HEK293 (cell line): ENCODE data around the gene PIAS2.

ENCODE experiments used
- BCL11A ChIP-seq: fragments of 450-650 bp; formaldehyde crosslinking; IDR thresholded peaks from 2 replicates; pipeline ENCODE4 v1.5.1; 2016; ENCODE audit warnings: low read depth, missing biosample characterization, missing genetic modification characterization
- TRIM28 ChIP-seq: IDR thresholded peaks from 2 replicates; pipeline ENCODE4 v1.6.1; 2011; ENCODE audit warnings: low read length, control low read depth, borderline replicate concordance
- ZBTB17 ChIP-seq: fragments of 450-650 bp; formaldehyde crosslinking; IDR thresholded peaks from 2 replicates; pipeline ENCODE4 v1.5.1; 2016; ENCODE audit warnings: missing biosample characterization, missing genetic modification characterization
- ZNF121 ChIP-seq: fragments of 450-650 bp; formaldehyde crosslinking; IDR thresholded peaks from 2 replicates; pipeline ENCODE4 v1.5.1; 2016; ENCODE audit warnings: missing biosample characterization, missing genetic modification characterization
- ZNF626 ChIP-seq: fragments of 450-650 bp; sonication (Bioruptor Pico); formaldehyde crosslinking; IDR thresholded peaks from 2 replicates; pipeline ENCODE4 v1.5.1; 2018; ENCODE audit warnings: missing biosample characterization, missing genetic modification characterization, inconsistent platforms
- TF ChIP-seq, protein P1 (sequence below): fragments of 450-650 bp; formaldehyde crosslinking; IDR thresholded peaks from 2 replicates; pipeline ENCODE4 v1.5.1; 2016; ENCODE audit warnings: missing biosample characterization, missing genetic modification characterization

DNA sequence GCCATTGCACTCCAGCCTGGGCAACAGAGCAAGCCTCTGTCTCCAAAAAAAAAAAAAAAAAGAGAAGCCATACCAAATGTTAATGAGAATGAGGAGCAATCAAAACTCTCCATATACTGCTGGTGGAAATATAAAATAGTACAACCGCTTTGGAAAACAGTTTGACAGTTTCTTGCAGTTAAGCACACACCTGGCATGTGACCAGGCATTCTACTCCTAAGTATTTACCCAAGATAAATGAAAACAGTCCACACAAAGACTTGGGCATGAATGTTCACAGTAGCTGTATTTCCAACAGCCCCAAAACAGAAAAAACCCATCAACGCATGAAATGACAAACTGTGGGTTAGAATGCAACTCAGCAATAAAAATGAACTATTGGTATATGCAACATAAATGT is 84.5 kb downstream of the PIAS2 start:
- TF ChIP-seq, protein P1, sequence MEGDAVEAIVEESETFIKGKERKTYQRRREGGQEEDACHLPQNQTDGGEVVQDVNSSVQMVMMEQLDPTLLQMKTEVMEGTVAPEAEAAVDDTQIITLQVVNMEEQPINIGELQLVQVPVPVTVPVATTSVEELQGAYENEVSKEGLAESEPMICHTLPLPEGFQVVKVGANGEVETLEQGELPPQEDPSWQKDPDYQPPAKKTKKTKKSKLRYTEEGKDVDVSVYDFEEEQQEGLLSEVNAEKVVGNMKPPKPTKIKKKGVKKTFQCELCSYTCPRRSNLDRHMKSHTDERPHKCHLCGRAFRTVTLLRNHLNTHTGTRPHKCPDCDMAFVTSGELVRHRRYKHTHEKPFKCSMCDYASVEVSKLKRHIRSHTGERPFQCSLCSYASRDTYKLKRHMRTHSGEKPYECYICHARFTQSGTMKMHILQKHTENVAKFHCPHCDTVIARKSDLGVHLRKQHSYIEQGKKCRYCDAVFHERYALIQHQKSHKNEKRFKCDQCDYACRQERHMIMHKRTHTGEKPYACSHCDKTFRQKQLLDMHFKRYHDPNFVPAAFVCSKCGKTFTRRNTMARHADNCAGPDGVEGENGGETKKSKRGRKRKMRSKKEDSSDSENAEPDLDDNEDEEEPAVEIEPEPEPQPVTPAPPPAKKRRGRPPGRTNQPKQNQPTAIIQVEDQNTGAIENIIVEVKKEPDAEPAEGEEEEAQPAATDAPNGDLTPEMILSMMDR (tag by site-specific recombination): no peak
- no peak for TF ChIP-seq ZBTB17 (tag by site-specific recombination)
- no peak for TF ChIP-seq ZNF121 (tag by site-specific recombination)
- TF ChIP-seq TRIM28: no peak
- TF ChIP-seq ZNF626 (tag by site-specific recombination): no peak
- TF ChIP-seq BCL11A: no peak
